Activated naive CD4-positive, alpha-beta T cell treated with anti-CD3 and anti-CD28 coated beads, Interleukin-2, amount 50 U/mL, for 16 hours (primary cell): ENCODE results near the gene USP15.
"Not testable (repeated sequence)": the region's sequence is repeated elsewhere in the genome, so short reads cannot be mapped to it uniquely, and the experiment has no call there.

Experiments
- DNase-seq: peaks from one replicate; pipeline ENCODE4 v3.0.0-alpha.2; 2020

The USP15 gene

GRCh38 chr12:62379026-62379722, 119.0 kb downstream of the USP15 start:
- no peak for DNase-seq

DNA sequence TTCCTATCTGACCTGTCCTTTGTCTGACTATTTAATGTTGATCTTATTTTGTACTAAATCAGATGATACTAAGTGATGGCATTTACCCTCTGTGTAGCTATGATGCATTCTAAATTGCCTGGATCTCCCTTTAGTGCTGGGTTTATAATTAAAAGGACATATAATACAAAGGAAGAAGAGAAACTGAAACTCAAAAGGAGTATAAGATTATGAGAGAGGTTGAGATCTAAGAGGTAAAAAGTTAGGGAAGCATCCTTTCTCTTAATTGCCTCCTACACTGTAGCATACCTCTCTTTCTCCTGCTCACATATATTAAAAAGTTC, 119.5 kb downstream of the USP15 start:
- no peak for DNase-seq

GRCh38 chr12:62382526-62382925, 122.3 kb downstream of the USP15 start:
- no peak for DNase-seq

DNA sequence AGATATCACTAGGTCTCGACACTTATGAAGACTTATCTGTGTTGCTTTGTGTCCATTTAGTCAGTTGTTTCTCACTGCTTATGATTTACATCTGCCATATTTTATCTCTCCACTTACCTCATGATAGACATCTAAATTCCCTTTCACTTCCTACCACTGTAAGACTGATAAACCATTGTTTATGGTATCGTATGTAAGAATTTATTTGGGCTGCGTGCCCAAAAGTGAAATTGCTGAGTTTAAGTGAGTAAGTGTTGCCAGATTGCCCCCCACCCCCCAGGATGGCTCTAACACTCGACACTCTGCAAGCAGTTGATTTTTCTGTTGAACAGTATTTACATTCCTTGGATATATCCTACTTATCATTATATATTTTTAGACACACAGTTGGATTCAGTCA, 136.5 kb downstream of the USP15 start:
- no peak for DNase-seq

DNA sequence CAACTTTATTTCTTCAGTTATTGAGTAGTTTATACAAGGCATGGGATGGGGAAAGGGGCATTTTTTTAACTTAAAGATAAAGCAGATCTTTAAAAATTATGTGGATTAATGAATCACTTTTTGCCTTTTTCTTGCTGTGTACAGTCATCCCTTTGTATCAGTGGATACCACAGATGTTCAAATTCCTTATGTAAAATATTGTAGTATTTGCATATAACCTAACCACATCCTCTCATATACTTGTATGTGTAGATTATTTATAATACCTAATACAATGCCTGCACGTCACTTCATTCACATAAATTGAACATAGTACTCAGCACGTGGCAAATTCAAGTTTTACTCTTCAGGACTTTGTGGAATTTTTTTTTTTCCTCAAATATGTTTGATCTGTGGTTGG, 139.9 kb downstream of the USP15 start:
- DNase-seq, result no peak

DNA sequence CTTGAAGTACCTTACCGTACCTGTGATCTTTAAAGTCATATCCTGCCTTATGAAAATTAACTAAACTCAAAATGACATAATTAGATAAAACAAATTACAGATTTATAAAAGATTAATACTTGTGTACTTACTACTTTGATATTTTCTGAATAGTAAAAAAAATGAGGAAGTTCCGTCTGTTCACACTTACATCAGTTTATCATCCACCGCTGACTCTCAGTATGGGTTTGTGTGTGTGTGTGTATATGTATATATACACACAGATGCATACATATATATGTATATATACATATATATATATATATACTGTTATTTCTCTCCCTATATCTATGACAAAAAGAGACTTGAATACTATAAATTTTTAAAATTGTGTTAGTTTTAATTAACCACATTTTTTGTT, 141.4 kb downstream of the USP15 start:
- no peak for DNase-seq

DNA sequence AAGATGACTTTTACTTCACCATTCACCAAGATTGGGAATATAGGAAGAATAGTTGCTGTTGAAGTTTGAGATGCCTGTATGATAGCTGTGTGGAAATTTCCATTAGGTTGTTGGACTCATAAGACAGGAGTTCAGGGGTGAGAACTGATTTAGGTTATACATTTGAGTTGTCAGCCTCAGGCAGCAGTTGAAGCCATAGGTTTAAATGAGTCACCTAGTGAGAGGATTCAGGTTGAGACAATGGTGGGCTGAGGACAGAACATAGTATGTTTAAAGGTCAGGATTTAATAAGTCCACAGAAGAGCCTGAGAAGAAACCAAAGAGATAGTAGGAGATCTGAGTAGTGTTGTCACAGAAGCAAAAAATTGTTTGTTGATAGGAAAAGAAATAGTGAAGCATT, 142.8 kb downstream of the USP15 start:
- no peak for DNase-seq

- no peak for DNase-seq
These were observed 147.4 kb downstream of the USP15 start for GRCh38 chr12:62407587-62407986.

GRCh38 chr12:62409068-62409467, 148.9 kb downstream of the USP15 start:
- no peak for DNase-seq

- DNase-seq, result no peak
These were observed 154.0 kb downstream of the USP15 start for GRCh38 chr12:62414180-62414579.

DNA sequence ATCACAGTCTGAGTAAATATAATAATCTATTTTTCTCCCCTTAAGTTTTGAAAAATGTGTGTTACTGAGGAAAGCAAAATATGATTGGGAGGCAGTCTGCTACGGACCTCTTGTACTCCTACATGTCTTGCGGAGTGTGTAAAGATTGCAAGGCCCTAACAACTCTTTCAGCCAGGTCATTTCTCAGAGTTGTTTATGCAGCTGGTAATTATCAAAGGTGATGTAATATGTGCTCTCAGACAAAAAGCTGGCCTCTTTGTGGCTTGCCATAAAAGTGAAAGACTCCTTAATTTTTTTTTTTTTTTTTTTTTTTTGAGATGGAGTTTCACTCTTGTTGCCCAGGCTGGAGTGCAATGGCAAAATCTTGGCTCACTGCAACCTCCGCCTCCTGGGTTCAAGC, 165.9 kb downstream of the USP15 start:
- DNase-seq, result no peak

- DNase-seq, result no peak
These were observed 169.3 kb downstream of the USP15 start for GRCh38 chr12:62429457-62429856.

GRCh38 chr12:62434494-62435302, 174.5 kb downstream of the USP15 start:
- DNase-seq, result no peak

DNA sequence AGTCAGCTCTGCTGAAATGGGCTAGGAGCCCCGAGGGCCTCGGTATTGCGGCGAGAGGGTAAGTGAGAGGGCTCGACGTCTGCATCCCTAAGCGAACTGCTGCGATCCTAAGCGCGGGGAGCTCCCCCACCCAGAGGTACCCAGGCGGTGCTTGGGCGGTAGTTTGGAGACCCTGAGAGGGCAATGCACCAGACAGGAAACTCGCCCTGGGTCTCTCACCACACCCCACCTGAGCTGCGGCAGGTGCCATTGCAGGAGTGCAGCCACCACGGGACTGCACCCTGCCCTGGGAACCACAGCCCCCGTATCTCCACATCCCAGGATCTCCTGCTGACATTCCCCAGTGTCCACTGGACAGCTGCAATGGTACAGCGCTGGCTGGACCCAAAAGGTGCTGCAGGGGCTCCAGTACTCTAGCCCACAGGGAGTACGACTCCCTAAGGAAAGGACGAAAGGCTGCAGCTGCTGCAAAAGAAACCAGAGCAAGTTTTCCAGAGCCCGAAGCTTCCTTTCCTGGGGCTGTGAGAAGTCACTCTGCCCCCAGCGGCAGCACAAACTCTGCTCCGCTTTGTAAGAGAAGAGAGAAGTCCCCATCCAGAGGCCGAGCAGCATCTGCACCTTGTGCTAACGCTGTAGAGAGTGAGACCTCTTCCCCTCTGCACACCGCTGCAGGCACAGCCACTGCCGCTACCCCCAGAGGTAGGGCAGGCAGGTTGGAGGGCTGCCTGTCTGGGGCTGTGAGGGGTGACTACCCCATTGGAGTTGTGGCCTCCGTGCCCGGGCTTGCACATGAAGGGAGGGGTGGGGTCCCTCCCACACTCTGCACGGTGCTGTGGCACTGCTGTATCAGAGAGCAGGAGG, 175.3 kb downstream of the USP15 start:
- DNase-seq, result peak; percentile 39

- DNase-seq, result no peak
These were observed 175.9 kb downstream of the USP15 start for GRCh38 chr12:62436164-62436503.

DNA sequence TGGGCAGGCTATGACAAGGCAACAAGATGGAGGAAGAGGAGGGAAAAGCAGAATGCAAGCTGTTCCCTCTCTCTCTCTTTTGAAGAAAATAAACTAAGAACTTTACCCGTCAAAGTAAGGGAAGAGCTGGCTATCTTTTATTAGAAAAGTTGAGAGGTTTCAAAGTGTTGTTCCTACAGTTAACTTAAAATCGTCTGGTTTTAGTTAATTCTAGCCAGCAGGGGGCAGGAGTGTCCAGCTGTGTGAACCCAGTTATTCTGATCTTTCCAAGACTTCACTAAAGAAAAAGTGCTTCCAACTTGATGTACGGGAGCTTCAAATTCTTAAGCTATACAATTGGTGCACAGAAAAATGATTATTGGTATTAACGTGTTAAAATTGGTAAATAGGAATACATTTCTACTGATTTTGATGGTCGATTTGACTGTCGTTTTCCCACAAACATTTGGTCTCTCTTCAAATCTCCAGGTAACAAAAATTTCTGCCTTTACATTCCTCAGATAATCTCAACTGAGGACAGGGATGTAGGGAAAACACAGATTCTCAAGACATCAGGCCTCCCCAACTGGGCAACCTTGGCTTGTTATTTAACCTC, 178.0 kb downstream of the USP15 start:
- peak; percentile 45 for DNase-seq

- DNase-seq, result no peak
These were observed 186.7 kb downstream of the USP15 start for GRCh38 chr12:62446754-62447452.

GRCh38 chr12:62448436-62448835, 188.2 kb downstream of the USP15 start:
- no peak for DNase-seq

DNA sequence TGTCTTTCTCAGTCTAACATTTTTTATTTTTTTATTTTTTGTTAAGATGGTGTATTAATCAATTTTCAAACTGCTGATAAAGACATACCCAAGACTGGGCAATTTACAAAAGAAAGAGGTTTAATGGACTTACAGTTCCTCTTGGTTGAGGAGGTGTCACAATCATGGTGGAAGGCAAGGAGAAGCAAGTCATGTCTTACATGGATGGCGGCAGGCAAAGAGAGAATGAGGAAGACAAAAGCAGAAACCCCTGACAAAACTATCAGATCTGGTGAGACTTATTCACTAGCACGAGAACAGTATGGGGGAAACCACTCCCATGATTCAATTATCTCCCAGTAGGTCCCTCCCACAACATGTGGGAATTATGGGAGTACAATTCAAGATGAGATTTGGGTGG, 195.2 kb downstream of the USP15 start:
- not testable (repeated sequence) for DNase-seq

DNA sequence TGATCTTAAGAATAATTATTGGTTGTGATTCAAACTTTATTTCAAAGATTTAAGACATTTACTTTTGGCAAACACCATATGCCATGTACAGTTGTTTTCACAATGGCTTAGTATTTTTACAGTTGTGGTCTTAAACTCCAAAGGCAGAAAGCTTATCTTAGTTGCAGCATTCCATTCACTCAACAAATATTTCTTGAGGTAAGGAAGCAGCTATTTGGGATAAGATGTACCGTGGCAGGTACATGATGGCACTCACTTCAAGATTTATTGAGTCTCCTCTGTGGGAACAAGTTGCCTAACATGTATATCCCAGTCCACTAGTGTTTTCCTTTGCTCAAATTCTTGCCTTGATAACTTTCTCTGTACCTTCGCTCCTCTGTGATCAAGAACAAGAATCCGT, 198.4 kb downstream of the USP15 start:
- DNase-seq, result no peak

GRCh38 chr12:62459976-62460375, 199.8 kb downstream of the USP15 start:
- no peak for DNase-seq

GRCh38 chr12:62461171-62461837, 201.1 kb downstream of the USP15 start:
- DNase-seq, result not testable (repeated sequence)
